Choroid plexus epithelial cell (primary cell): ENCODE results near the gene RBM33.

Source experiments
- DNase-seq: peaks from one replicate; pipeline ENCODE4 v3.0.0-alpha.2; 2010; ENCODE audit warnings: low read depth
- H3K4me3 ChIP-seq: 2 replicates; pipeline ENCODE4 v1.5.1; 2011; ENCODE audit warnings: low read depth, mild to moderate bottlenecking, control low read depth, low read length, moderate library complexity
- TF ChIP-seq, protein P1 (sequence below): conservative IDR thresholded peaks from 2 replicates; pipeline ENCODE4 v1.5.1; 2011; ENCODE audit warnings: low read depth, mild to moderate bottlenecking, control low read depth, inconsistent platforms, low read length, moderate library complexity

Gene RBM33

DNA sequence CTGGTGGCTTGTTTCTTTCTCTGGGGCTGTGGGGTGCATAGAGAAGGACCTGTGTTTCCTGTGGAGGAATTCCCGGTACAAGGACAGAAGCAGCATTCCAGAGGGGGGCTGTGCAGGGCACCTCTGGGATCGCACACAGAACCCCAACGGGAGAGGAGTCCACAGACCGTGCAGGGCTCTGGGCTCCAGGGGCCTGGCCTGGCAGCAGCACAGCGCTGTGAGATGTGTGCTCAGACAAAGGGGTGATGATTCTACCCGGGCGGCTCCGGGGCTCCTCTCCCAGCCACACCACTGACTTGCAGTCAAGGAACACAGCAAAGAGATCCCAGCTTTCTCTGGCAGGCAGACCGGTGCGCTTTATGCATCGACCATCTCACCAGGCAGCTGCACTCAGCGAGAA is 174.7 kb downstream of the RBM33 start:
- DNase-seq, result no peak
- TF ChIP-seq, protein P1, sequence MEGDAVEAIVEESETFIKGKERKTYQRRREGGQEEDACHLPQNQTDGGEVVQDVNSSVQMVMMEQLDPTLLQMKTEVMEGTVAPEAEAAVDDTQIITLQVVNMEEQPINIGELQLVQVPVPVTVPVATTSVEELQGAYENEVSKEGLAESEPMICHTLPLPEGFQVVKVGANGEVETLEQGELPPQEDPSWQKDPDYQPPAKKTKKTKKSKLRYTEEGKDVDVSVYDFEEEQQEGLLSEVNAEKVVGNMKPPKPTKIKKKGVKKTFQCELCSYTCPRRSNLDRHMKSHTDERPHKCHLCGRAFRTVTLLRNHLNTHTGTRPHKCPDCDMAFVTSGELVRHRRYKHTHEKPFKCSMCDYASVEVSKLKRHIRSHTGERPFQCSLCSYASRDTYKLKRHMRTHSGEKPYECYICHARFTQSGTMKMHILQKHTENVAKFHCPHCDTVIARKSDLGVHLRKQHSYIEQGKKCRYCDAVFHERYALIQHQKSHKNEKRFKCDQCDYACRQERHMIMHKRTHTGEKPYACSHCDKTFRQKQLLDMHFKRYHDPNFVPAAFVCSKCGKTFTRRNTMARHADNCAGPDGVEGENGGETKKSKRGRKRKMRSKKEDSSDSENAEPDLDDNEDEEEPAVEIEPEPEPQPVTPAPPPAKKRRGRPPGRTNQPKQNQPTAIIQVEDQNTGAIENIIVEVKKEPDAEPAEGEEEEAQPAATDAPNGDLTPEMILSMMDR, result no peak
- H3K4me3 ChIP-seq, result no peak overlapping the region

DNA sequence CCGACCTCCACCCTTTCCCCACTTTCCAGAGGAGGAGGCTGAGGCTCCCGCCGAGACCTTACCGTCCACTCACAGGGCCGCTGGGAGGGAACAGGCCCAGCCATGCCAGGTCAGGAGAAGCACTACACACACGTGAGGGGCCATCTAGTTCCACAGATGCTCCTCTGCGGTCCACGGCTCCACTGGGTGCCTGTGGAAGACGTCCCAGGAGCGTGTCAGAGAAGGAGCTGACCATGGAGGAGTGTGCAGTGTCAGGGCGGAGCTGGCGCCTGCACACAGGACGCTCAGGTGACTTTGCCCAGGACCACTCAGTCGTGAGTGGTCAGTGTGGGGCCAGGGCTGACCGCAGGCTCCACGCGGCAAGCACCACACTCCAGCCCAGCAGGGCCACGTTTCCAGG is 175.8 kb downstream of the RBM33 start:
- H3K4me3 ChIP-seq, result no peak overlapping the region
- no peak for DNase-seq
- TF ChIP-seq, protein P1, result no peak

DNA sequence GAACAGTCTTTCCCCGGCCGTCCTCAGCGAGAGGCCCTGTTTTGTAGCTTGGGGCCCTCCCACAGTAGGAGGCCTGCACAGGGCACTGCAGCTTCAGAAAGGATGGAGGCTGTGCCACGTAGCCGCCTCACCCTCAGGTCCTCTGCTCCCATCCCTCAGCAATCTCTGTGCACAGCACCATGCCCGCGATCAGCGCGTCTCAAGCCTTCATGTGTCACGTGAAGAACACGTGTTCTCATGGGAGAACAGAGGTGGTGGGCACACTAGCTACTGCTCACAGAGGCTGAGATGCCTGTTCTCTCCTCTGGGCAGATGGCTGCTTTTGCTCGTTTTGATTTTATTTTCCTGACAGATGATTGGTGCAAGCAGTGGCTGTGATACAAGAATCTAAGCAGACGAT is 176.3 kb downstream of the RBM33 start:
- no peak overlapping the region for H3K4me3 ChIP-seq
- TF ChIP-seq, protein P1, result no peak
- DNase-seq, result no peak

DNA sequence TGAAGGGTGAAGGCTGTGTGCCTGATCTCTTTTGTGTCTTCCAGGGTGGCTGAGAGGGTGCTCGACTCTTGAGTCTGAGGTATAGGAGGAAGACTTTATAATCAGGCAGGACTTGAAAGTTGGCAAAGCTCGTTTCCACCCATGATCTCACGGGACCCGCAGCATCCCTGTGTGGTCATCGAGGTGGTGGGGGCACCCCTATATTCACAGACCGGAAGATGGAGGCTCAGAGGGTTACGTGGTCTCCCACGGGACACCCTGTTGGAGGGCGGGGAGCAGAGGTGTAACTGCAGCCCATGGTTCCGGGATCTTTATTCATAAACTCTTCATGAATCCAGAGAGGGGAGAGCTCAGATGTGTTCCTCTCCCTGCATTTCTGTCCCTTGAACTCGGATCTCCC is 177.4 kb downstream of the RBM33 start:
- no peak overlapping the region for H3K4me3 ChIP-seq
- TF ChIP-seq, protein P1, result no peak
- DNase-seq, result no peak

DNA sequence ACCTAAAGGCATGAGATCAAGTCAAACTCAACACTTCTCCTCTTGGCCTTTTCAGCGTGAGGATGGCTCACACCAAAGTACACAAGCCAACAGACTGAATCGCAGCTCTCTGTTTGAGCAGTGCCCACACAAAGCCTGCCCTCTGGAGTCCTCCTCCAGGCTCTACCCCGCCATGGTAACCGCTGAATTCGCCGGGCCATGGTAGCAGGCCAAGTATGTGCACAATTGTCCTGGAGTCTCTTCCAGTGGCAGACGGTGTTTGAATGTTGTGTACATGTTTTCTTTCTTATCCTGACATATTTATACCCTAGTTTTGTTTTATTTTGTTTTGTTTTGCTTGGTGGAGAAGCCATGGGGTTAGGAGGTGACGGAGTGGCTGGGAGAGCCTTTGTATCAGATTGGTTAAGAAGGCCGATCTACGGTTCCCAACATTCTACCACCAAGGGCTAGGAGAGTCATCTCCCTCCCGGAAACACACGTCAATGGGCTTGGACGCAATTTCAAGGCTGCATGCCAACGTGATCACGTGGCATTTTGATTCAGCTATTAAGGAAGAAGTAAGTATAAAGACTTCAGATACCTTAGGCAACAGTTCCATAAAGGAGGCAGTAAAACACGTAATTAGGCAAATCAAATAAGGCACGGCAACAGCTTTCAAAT is 179.9 kb downstream of the RBM33 start:
- TF ChIP-seq, protein P1, result no peak
- DNase-seq, result no peak
- H3K4me3 ChIP-seq, result no peak overlapping the region

DNA sequence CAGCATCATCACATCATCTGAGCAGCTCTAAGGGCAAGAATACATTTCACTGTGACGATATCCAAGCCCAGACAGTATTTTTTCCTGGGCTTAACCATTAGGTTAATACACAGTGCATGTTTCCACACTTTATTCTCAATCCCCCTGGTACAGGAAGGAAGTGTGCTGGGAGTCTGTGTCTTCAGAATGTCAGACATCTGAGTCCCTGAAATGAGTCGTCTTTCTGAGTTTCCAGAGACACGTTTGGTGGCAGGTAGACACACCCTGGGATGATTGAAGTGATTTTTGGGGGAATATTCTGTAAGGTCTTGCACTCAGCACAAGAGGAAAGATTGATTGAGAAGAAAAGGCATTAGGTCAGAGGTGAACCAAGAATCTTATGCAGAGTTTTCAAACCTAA is 180.9 kb downstream of the RBM33 start:
- H3K4me3 ChIP-seq, result no peak overlapping the region
- TF ChIP-seq, protein P1, result no peak
- no peak for DNase-seq

DNA sequence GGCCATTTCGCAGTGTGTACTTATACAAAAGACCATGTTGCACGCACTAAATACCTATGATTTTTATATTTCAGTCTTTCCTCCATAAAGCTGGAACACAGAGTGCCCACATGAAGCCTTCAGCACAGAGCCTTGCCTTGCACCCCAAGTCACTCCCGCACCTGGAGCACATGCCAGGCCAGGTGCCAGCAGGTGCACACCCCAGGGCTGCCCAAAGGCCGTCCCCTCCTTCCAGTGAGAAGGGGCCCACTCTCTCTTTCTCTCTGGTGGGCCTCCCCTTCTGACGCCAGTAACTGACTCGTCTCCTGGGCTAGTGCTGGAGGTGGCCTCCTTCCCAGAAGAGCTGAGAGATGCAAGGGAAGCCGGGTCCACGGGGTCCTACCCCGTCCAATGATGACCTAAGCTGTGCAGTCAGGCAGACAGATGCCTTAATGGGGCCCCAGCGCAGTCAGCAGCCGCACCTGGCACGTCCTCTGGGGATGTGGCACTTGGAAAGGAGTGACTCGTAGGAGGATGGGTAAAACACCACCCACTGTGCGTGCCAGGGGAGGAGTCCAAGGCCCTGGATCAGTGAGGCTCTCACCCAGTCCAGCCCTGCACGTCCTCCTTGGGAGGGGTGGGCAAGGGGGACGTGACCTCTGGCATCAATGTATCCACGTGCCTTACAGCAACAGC is 185.5 kb downstream of the RBM33 start:
- DNase-seq, result no peak
- H3K4me3 ChIP-seq, result no peak overlapping the region
- TF ChIP-seq, protein P1, result no peak
